Effector memory CD4-positive, alpha-beta T cell (primary cell): ENCODE data around the gene AFTPH.

Experiments used
- DNase-seq, 3 donors: peaks; one replicate each; pipeline ENCODE4 v3.0.0-alpha.2; 2020
- H3K27ac ChIP-seq: 2 replicates; pipeline ENCODE4 v1.7.0; 2013; ENCODE audit warnings: mild to moderate bottlenecking, low read length, moderate library complexity; ENCODE audit not compliant: insufficient read depth, poor library complexity, severe bottlenecking
- H3K27me3 ChIP-seq: replicated peaks from 2 replicates; pipeline ENCODE4 v1.7.0; 2013; ENCODE audit warnings: mild to moderate bottlenecking, low read length; ENCODE audit not compliant: insufficient read depth, control insufficient read depth, poor library complexity, severe bottlenecking
- H3K36me3 ChIP-seq: 2 replicates; pipeline ENCODE4 v1.7.0; 2013; ENCODE audit warnings: mild to moderate bottlenecking, low read length, moderate library complexity; ENCODE audit not compliant: control insufficient read depth, insufficient read depth
- H3K4me1 ChIP-seq: 2 replicates; pipeline ENCODE4 v1.7.0; 2013; ENCODE audit warnings: low read length, mild to moderate bottlenecking; ENCODE audit not compliant: control insufficient read depth, insufficient read depth, poor library complexity, severe bottlenecking
- H3K4me3 ChIP-seq: 2 replicates; pipeline ENCODE4 v1.7.0; 2013; ENCODE audit warnings: low read length, low read depth, mild to moderate bottlenecking; ENCODE audit not compliant: insufficient read depth, poor library complexity, severe bottlenecking
- H3K9me3 ChIP-seq: 2 replicates; pipeline ENCODE4 v1.7.0; 2013; ENCODE audit warnings: mild to moderate bottlenecking, low read length, moderate library complexity; ENCODE audit not compliant: control insufficient read depth

The AFTPH gene

GRCh38 chr2:64485331-64485730, 38.8 kb upstream of the AFTPH start:
- H3K36me3 ChIP-seq, result no peaks in the 10 kb centered on the region
- no peak for DNase-seq
- no peaks in the 10 kb centered on the region for H3K9me3 ChIP-seq
- peaks cover 15% of the 10 kb centered on the region for H3K4me1 ChIP-seq
- H3K4me3 ChIP-seq, result no peak overlapping the region
- no peaks in the 10 kb centered on the region for H3K27me3 ChIP-seq
- no peak overlapping the region for H3K27ac ChIP-seq

- no peaks in the 10 kb centered on the region for H3K27me3 ChIP-seq
- no peak for DNase-seq
- no peaks in the 10 kb centered on the region for H3K9me3 ChIP-seq
- H3K4me3 ChIP-seq, result no peak overlapping the region
- peaks cover 15% of the 10 kb centered on the region for H3K4me1 ChIP-seq
- no peak overlapping the region for H3K27ac ChIP-seq
- H3K36me3 ChIP-seq, result no peaks in the 10 kb centered on the region
Measured at GRCh38 chr2:64485961-64486360, 38.2 kb upstream of the AFTPH start.

- Histone ChIP-seq H3K36me3 (no peaks in the 10 kb centered on the region), H3K27ac (no peak overlapping the region), H3K4me3 (no peak overlapping the region), H3K9me3 (no peaks in the 10 kb centered on the region), H3K4me1 (peaks cover 15% of the 10 kb centered on the region), H3K27me3 (no peaks in the 10 kb centered on the region)
- DNase-seq, result no peak
Measured at GRCh38 chr2:64487256-64488049, 36.7 kb upstream of the AFTPH start.

GRCh38 chr2:64488050-64488974, 35.8 kb upstream of the AFTPH start:
- no peak overlapping the region for H3K27ac ChIP-seq
- DNase-seq, result peak; percentile 41 to 63 (median 46)
- H3K4me3 ChIP-seq, result no peak overlapping the region
- no peaks in the 10 kb centered on the region for H3K27me3 ChIP-seq
- H3K4me1 ChIP-seq, result peaks cover 15% of the 10 kb centered on the region
- H3K36me3 ChIP-seq, result no peaks in the 10 kb centered on the region
- no peaks in the 10 kb centered on the region for H3K9me3 ChIP-seq

- Histone ChIP-seq H3K4me1 (peaks cover 15% of the 10 kb centered on the region), H3K27me3 (no peaks in the 10 kb centered on the region), H3K36me3 (no peaks in the 10 kb centered on the region), H3K4me3 (no peak overlapping the region), H3K27ac (no peak overlapping the region), H3K9me3 (no peaks in the 10 kb centered on the region)
- DNase-seq, result no peak
Measured at GRCh38 chr2:64489081-64489751, 34.9 kb upstream of the AFTPH start.

GRCh38 chr2:64491426-64491825, 32.7 kb upstream of the AFTPH start:
- peaks cover 15% of the 10 kb centered on the region for H3K4me1 ChIP-seq
- no peaks in the 10 kb centered on the region for H3K27me3 ChIP-seq
- no peak for DNase-seq
- H3K4me3 ChIP-seq, result no peak overlapping the region
- H3K9me3 ChIP-seq, result no peaks in the 10 kb centered on the region
- no peaks in the 10 kb centered on the region for H3K36me3 ChIP-seq
- H3K27ac ChIP-seq, result no peak overlapping the region

- Histone ChIP-seq H3K4me1 (peaks cover 15% of the 10 kb centered on the region), H3K27ac (no peak overlapping the region), H3K36me3 (no peaks in the 10 kb centered on the region), H3K9me3 (no peaks in the 10 kb centered on the region), H3K4me3 (no peak overlapping the region), H3K27me3 (no peaks in the 10 kb centered on the region)
- DNase-seq, result no peak
Measured at GRCh38 chr2:64492272-64492671, 31.9 kb upstream of the AFTPH start.

GRCh38 chr2:64492821-64493220, 31.3 kb upstream of the AFTPH start:
- Histone ChIP-seq H3K36me3 (no peaks in the 10 kb centered on the region), H3K27me3 (no peaks in the 10 kb centered on the region), H3K4me1 (peaks cover 15% of the 10 kb centered on the region), H3K9me3 (no peaks in the 10 kb centered on the region), H3K27ac (no peak overlapping the region), H3K4me3 (no peak overlapping the region)
- no peak for DNase-seq

- H3K4me3 ChIP-seq, result no peak overlapping the region
- H3K9me3 ChIP-seq, result no peaks in the 10 kb centered on the region
- H3K4me1 ChIP-seq, result peaks cover 7% of the 10 kb centered on the region
- H3K27ac ChIP-seq, result no peak overlapping the region
- H3K27me3 ChIP-seq, result no peaks in the 10 kb centered on the region
- no peaks in the 10 kb centered on the region for H3K36me3 ChIP-seq
- DNase-seq, result no peak
Measured at GRCh38 chr2:64493788-64494187, 30.3 kb upstream of the AFTPH start.
